Measurements from ENCODE around the gene GLYATL3.

Gene GLYATL3

GRCh38 chr6:49516147-49516505 lies 16.4 kb downstream of the GLYATL3 start:
- no peaks in the 10 kb centered on the region for H3K27me3 ChIP-seq (ENCODE audit: insufficient read depth, low read length, poor library complexity, severe bottlenecking)
- no peaks in the 10 kb centered on the region for H4K20me1 ChIP-seq (ENCODE audit: insufficient read depth, low read length, poor library complexity, severe bottlenecking)
- H3K4me1 ChIP-seq (ENCODE audit: insufficient read depth, low read length, poor library complexity, severe bottlenecking) = no peaks in the 10 kb centered on the region
- H3K4me3 ChIP-seq (ENCODE audit: low read length, poor library complexity, severe bottlenecking) = no peak overlapping the region
- no peaks in the 10 kb centered on the region for H3K9me2 ChIP-seq (replicated peaks; ENCODE audit: low read depth, low read length)
- H3K36me3 ChIP-seq (ENCODE audit: insufficient read depth, low read length) = no peaks in the 10 kb centered on the region
- H2AFZ ChIP-seq (ENCODE audit: low read length) = no peak overlapping the region
- no peaks in the 10 kb centered on the region for H3F3A ChIP-seq (ENCODE audit: low read depth)
- H3K9me3 ChIP-seq (ENCODE audit: insufficient read depth, low read depth, low read length) = no peaks in the 10 kb centered on the region
- H3K79me2 ChIP-seq (ENCODE audit: insufficient read depth, low read length) = no peaks in the 10 kb centered on the region
- no peak overlapping the region for H3K4me2 ChIP-seq (ENCODE audit: low read depth, low read length, poor library complexity, severe bottlenecking)
- H3K9ac ChIP-seq (ENCODE audit: low read depth, low read length, poor library complexity, severe bottlenecking) = no peak overlapping the region
- TF ChIP-seq CTCF (conservative IDR thresholded peaks at IDR 0.05; ENCODE audit: low read length) = no peak
- TF ChIP-seq EZH2phosphoT487 (IDR thresholded peaks at IDR 0.05; ENCODE audit: borderline replicate concordance) = no peak

GRCh38 chr6:49517919-49518318 lies 18.2 kb downstream of the GLYATL3 start:
- H3K36me3 ChIP-seq (ENCODE audit: insufficient read depth, low read length) = no peaks in the 10 kb centered on the region
- no peaks in the 10 kb centered on the region for H3F3A ChIP-seq (ENCODE audit: low read depth)
- H3K9me2 ChIP-seq (replicated peaks; ENCODE audit: low read depth, low read length) = no peaks in the 10 kb centered on the region
- H3K9ac ChIP-seq (ENCODE audit: low read depth, low read length, poor library complexity, severe bottlenecking) = no peak overlapping the region
- H3K4me2 ChIP-seq (ENCODE audit: low read depth, low read length, poor library complexity, severe bottlenecking) = no peak overlapping the region
- no peaks in the 10 kb centered on the region for H3K79me2 ChIP-seq (ENCODE audit: insufficient read depth, low read length)
- H2AFZ ChIP-seq (ENCODE audit: low read length) = no peak overlapping the region
- no peak overlapping the region for H3K4me3 ChIP-seq (ENCODE audit: low read length, poor library complexity, severe bottlenecking)
- no peaks in the 10 kb centered on the region for H3K9me3 ChIP-seq (ENCODE audit: insufficient read depth, low read depth, low read length)
- H4K20me1 ChIP-seq (ENCODE audit: insufficient read depth, low read length, poor library complexity, severe bottlenecking) = no peaks in the 10 kb centered on the region
- TF ChIP-seq EZH2phosphoT487 (IDR thresholded peaks at IDR 0.05; ENCODE audit: borderline replicate concordance) (no peak), CTCF (conservative IDR thresholded peaks at IDR 0.05; ENCODE audit: low read length) (no peak)
- no peaks in the 10 kb centered on the region for H3K4me1 ChIP-seq (ENCODE audit: insufficient read depth, low read length, poor library complexity, severe bottlenecking)
- no peaks in the 10 kb centered on the region for H3K27me3 ChIP-seq (ENCODE audit: insufficient read depth, low read length, poor library complexity, severe bottlenecking)

GRCh38 chr6:49519660-49520059 lies 19.9 kb downstream of the GLYATL3 start:
- Histone ChIP-seq H4K20me1 (ENCODE audit: insufficient read depth, low read length, poor library complexity, severe bottlenecking) (no peaks in the 10 kb centered on the region), H3K36me3 (ENCODE audit: insufficient read depth, low read length) (no peaks in the 10 kb centered on the region), H3K9me3 (ENCODE audit: insufficient read depth, low read depth, low read length) (no peaks in the 10 kb centered on the region), H3K9me2 (replicated peaks; ENCODE audit: low read depth, low read length) (no peaks in the 10 kb centered on the region), H3K79me2 (ENCODE audit: insufficient read depth, low read length) (no peaks in the 10 kb centered on the region), H3K27me3 (ENCODE audit: insufficient read depth, low read length, poor library complexity, severe bottlenecking) (no peaks in the 10 kb centered on the region), H3K4me2 (ENCODE audit: low read depth, low read length, poor library complexity, severe bottlenecking) (no peak overlapping the region), H3F3A (ENCODE audit: low read depth) (no peaks in the 10 kb centered on the region), H3K4me1 (ENCODE audit: insufficient read depth, low read length, poor library complexity, severe bottlenecking) (no peaks in the 10 kb centered on the region), H3K4me3 (ENCODE audit: low read length, poor library complexity, severe bottlenecking) (no peak overlapping the region), H3K9ac (ENCODE audit: low read depth, low read length, poor library complexity, severe bottlenecking) (no peak overlapping the region), H2AFZ (ENCODE audit: low read length) (no peak overlapping the region)
- no peak for TF ChIP-seq EZH2phosphoT487 (IDR thresholded peaks at IDR 0.05; ENCODE audit: borderline replicate concordance)
